Measurements from ENCODE around the gene SPATA2L.
"Not testable (repeated sequence)": the region's sequence is repeated elsewhere in the genome, so short reads cannot be mapped to it uniquely, and the experiment has no call there.

Gene SPATA2L

DNA sequence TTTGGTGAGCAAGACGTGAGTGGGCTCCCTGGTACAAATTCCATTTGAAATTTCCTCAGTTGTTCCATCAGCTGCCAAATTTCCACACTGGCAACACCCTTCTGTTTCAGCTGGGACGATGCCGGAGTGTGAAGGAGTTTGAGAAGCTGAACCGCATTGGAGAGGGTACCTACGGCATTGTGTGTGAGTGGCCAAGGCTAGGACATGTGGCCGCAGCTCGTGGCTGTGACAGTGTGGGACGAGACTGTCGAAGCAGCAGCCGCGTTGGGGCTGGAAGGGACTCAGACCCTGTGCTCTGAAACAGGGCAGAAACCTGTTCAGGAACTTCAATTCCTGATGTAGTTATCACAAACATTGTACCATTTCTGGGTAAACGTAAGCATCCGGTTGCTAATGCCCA lies 12.4 kb downstream of the SPATA2L start:
- no peak for DNase-seq

DNA sequence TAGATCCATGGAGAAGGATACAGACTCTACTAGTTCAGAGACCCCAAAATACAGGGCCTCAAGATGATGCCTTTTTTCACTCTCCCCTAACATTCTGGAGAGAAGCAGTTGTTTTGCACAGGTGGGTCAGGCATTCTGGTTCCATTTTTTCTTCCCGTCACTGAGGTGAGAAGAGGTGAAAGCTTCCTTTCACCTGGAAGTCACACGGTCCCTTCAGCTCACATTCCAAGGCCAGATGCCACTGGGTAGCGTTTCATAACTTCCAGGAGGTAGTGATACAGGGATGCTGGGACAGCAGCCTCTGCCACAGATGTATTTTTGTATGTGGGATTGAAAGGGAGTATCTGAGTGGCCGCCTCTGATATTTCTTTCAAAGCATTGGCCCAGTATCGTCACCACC lies 13.1 kb downstream of the SPATA2L start:
- no peak for DNase-seq

DNA sequence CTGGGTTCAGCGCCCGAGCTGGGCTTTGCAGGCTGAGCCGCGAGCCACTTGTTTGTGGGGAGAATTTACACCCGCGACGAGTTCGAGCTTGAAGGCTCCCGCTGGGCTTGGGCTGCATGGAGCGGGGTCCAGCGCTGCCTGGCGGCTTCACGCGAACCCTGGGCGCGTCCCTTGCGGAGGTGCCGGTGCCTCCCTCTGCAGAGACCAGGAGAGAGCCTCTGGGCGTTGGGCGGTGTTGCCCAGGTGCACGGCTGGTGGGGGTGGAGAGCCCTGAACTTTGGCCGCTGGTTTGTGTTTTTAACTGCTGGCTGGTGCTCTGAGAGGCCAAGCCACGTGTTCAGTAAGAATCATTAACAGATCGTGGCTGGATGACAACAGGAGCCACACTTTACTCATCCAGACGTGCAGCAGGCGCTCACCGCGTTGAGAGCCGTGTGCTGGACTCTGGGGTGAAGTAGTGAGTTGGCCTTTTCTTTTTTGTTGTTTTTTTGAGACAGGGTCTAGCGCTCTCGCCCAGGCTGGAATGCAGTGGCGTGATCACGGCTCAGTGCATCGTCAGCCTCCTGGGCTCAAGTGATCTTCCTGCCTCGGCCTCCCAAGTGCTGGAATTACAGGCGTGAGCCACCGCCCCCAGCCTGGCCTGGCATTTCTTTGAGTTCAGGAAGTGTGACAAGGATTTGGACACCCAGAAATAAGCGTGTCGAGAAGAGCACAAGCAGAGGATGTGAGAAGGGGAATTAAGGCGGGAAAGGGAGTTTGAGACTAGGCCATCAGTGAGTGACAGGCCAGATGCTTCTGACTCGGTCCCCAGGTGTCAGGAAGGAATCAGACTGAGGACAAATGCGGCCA lies 14.2 kb downstream of the SPATA2L start:
- DNase-seq: peak; percentile 38

DNA sequence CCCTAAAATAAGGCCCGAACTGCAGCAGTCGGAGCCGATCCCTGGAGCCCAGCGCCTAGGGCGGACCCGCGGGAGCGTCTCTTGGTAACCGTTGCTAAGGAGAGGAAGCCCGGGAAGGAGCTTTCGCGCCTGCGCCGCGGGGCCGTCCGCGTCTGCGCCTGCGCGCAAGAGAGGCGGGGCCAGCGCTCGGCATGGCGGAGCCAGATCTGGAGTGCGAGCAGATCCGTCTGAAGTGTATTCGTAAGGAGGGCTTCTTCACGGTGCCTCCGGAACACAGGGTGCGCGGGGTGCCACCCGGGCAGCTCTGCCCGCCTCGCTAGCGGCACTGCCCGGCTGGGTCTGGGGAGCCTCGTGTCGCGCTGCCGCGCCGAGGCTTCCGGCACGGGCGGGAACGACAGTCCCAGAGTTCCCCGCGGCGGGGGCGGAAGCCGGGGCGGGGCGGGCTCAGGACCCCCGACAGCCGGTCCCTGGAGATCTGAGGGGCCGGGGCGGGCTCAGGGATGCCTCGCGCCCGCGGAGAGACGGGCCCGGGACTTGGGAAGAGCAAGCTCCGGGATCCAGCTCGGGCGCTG lies 14.9 kb downstream of the SPATA2L start, which contains the start of gene CDK10:
Gene CDK10, plus strand, starts transcription at position 170 of the 572 bp plus-strand sequence. Its CDS starts 22 bp downstream, at position 192.
- DNase-seq: peak; percentile 94

DNA sequence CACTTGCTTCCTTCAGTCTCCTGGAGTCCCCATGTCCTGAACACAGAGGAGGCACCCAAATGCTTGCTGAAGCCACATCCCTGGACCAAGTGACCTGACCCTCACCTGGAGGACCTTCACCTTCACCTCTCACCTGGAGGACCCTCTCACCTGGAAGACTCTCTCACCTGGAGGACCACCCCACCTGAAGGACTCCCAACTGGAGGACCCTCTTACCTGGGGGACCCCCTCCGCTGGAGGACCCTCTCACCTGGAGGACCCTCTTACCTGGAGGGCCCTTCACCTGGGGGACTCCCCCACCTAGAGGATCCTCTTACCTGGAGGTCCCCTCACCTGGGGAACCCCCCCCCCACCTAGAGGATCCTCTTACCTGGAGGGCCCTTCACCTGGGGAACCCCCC lies 15.6 kb downstream of the SPATA2L start:
- DNase-seq: no peak

DNA sequence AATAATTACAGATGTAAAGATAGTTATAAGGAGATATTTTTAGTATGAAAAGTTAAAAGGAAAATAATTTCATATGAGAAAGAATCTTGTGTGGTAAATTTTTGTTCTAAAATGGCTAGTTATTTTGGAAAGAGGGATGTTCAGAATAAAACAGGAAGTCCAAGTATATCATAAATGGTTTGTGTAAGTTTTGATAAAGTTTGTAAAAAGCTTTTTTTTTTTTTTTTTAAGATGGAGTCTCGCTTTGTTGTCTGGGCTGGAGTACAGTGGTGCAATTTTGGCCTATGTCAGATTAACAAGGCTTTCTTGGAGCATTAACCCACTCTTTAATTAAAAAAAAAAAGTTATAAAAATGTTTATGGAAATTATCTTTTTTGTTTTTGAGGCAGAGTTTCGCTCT lies 23.2 kb downstream of the SPATA2L start:
- DNase-seq: no peak

DNA sequence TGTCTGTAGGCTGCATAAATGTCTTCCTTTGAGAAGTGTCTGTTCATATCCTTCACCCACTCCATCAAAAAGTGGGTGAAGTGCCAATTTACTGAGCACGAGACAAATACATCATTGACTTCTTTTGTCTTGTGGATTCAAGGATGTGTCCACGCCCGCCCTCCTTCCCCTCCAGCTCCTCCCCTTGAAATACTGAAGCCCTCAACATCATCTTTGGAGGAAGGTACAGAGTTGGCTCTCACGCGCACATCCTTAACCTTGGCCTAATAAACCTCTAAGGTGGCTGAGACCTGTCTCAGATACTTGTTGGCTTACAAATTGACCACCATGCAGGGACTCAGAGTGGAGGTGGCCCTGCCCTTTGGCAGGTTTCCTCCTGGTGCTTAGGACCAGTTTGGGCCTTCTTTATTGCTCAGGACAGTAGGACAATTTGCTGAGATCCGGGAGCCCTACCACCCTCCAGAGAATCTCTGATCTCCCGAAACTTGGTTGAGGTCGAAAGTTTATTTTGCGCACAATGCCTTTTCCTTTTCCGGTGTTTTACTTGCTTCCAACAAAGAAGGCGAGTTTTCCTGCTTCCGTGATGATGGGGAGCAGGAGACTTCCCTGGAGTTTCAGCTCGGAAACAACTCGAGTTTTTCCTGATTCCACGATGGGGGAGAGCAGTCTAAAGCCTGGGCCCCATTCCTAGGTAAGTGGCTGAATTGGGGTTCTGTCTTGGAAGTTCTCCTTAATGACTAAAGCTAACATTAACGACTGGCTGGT lies 29.1 kb downstream of the SPATA2L start:
- no peak for DNase-seq

DNA sequence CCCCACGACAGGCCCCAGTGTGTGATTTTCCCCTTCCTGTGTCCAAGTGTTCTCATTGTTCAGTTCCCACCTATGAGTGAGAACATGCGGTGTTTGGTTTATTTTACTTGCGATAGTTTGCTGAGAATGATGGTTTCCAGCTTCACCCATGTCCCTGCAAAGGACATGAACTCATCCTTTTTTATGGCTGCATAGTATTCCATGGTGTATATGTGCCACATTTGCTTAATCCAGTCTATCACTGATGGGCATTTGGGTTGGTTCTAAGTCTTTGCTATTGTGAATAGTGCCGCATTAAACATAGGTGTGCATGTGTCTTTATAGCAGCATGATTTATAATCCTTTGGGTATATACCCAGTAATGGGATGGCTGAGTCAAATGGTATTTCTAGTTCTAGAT lies 29.9 kb downstream of the SPATA2L start:
- DNase-seq: not testable (repeated sequence)

DNA sequence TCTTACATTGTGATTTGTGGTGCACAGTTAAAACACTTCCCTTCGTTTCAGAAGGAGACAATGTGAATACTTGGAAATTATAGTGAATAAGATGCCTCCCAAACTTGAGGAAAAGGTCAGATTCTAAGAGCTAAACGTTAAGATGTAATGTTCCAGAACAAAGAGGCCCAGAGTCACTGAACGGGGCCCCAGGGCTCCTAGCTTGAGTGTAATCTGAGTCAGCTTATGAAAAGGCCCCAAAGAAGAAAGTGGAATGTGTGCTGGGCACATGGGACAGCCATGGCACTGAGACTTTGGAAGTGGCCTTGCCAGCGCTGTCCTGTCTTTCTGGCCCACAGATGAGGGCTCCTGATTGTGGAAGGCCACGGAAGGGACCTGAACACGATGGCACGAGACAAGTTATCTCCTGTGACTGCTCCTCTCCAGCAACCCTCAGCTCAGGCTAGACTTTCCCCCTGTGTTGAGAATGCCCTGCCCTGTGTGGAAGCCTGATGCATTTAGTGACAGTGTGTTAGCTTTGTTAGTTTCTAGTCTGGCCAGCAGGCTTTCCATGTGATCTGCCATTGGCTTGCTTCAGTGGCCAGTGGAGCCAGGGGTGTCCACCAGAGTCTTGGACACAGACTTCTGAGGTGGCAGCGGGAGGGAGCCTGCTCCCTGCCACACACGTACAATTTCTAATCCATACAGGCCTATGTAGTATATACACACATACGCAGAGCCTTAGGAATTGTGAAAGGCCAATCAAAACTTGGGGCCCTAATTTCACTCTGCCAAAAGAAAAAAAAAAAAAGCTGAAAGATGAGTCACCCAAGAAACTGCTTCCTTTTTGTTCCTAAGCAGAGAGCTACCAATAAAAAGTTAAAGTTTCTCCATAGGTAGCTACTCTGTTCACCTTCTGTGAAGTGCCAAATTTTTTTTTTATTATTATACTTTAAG lies 30.7 kb downstream of the SPATA2L start:
- no peak for DNase-seq

DNA sequence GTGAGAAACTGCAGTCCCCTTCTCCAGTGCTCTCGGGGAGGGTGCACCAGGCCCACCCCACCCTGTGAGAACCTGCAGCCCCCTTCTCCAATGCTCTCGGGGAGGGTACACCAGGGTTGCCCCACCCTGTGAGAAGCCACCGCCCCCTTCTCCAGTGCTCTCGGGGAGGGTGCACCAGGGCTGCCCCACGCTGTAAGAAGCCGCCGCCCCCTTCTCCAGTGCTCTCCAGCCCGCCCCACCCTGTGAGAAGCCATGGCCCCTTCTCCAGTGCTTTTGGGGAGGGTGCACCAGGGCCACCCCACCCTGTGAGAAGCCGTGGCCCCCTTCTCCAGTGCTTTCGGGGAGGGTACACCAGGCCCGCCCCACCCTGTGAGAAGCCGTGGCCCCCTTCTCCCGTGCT lies 31.8 kb downstream of the SPATA2L start:
- no peak for DNase-seq

DNA sequence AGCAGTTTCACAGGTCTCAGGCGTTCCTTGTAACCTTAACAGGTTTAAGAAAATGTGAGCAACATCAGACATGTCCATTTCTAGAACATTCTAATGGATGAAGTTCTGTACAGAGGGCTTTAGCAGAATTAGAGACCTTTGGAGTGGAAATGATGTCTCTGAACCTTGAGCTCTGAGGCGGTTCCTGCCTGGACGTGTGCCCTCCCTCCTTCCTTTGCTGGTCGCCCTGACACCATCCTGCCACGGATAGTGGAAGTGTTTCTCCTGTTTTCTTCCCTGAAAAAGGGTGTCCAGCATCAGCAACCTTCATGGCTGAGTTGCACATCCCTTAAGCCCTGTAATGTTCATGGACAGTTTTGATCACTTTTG lies 32.7 kb downstream of the SPATA2L start:
- no peak for DNase-seq

DNA sequence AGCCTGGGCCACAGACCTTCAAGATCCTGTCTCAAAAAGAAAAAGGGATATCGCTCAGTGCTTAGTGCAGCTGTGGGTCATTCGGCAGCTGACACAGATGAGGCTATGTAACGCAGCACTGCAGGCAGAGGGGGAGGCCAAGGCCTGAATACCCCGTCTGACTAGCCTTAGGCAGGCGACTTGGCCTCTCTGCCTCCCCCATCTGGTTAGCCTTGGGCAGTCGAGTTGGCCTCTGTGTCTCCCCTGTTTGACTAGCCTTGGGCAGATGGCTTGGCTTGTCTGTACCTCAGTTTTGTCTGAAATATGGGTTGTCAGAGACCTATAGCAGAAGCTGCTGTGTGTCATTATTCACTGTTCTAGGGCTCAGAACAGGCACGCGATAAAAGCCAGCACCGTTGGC lies 33.9 kb downstream of the SPATA2L start:
- no peak for DNase-seq

DNA sequence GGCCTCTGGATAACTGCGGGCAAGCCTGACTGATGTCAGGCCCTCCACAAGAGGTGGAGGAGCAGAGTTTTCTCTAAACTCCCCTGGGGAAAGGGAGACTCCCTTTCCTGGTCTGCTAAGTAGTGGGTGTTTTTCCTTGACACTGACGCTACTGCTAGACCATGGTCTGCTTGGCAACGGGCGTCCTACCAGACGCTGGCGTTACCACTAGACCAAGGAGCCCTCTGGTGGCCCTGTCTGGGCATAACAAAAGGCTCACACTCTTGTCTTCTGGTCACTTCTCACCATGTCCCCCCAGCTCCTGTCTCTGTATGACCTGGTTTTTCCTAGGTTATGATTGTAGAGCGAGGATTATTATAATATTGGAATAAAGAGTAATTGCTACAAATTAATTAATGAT lies 34.5 kb downstream of the SPATA2L start:
- DNase-seq: peak; percentile 40

DNA sequence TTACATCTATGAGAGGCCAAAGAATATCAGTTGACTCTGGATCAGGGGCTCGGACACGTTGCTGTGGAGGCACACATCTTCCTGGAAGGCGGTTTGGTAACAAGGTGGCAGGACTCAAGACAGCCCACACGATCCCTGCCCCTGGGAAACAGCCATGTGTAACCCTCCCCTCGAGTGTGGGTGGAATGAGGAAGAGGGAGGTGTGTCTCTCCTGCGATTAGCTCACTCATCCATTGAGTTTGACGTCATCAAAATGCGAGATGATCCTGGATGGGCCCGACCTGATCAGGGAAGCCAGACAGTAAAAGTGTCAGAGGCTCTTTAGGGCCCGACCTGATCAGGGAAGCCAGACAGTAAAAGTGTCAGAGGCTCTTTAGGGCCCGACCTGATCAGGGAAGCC lies 37.3 kb downstream of the SPATA2L start:
- not testable (repeated sequence) for DNase-seq

DNA sequence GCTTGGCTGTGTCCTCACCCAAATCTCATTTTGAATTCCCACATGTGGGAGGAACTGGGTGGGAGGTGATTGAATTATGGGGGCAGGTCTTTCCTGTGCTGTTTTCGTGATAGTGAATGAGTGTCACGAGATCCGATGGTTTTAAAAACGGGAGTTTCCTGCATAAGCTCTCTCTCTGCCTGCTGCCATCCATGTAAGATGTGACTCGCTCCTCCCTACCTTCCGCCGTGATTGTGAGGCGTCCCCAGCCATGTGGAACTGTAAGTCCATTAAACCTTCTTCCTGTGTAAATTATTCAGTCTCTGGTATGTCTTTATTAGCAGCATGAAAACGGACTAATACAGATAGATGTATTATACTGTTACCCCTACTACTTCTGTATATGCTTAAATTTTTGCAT lies 40.3 kb downstream of the SPATA2L start:
- DNase-seq: no peak

DNA sequence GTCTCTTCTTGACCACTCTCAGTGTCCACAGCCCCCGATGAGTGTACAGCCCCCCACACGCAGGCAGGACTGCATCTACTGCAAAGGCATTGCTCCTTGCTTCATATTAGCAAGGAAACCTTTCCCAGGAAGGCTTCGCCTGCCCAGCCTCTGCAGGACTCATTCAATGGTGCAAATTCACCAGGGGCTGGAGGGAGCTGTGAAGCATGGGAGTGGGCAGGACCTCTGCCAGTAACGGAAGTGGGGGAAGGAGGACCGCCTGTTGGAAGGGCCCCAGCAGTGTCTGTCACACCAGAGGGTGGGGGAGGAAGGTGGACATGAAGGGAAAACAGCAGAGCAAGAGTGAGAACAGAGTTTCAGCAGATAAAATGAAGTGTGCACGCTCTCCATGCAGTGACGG lies 41.4 kb downstream of the SPATA2L start:
- DNase-seq: no peak

DNA sequence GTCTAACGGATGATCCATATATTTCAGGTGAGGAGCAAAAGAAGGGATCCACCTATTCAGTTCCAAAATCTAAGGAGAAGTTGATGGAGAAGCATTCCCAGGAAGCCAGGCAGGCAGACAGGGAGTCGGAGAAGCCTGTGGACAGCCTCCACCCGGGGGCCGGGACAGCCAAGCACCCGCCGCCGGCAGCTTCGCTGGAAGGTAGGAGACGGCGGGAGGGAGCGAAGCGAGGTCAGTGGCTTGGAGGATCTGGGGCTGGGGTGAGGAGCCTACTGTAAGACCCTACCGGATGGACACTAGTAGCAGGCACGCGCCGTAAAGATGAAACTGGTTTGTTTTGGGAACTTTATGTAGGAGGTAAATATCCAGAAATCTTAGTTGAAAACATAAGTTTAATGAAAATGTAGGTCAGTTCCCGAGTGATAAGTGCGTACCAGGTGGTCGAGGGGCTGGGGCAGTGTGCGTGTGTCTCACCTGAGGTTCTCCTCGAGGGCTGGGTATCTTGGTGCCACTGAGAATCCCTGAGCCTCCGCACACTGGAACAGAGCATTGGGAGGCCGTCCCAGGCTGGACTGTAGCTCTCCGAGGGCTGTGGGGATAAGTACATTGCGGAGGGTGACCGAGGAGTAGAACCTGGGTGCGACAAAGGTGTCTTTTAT lies 43.2 kb downstream of the SPATA2L start:
- DNase-seq: peak; percentile 45

DNA sequence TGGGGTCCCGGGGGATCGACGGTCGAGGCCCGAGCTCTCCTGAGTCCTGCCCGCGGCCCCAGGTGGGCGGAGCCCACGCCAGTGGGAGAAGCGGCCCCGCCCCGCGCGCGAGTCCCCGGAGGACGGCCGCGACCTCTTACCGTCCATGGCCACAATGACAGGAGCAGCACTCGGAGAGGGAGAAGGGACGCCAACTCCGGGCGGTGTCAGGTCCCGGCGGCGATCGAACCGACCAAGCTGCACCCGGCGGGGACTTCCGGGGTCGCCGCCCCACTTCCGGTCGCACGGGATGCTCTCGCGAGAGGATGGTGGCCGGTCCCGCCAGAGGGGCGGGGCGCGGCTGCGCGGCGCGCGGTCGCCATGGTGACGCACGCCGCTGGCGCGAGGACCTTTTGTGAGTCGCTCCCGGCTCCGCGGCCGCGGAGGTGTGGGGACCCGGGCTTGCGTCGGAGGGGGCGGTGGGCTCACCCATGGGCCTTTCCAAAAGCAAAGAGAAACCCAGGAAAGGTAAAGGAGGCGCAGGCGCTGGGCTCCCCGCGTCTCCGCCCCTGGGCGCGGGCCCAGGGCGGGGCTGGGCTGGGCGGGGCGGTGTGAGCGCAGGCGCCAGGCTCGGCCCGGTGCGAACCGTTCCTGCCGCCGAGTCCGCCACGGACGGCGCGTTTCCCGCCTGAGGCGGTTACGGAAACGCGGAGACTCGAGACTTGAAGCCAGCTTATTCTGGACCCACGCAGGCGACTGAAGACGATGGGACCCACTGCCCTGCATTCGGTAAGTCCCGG lies 43.9 kb downstream of the SPATA2L start, which contains the start of the genes CHMP1A and SPATA33:
Gene CHMP1A, minus strand, starts transcription at position 267 of the 779 bp plus-strand sequence. Its CDS starts 120 bp downstream, at position 147.
Gene SPATA33, plus strand, starts transcription at position 395 of the 779 bp plus-strand sequence. Its CDS starts 76 bp downstream, at position 471.
- DNase-seq: peak; percentile 95

DNA sequence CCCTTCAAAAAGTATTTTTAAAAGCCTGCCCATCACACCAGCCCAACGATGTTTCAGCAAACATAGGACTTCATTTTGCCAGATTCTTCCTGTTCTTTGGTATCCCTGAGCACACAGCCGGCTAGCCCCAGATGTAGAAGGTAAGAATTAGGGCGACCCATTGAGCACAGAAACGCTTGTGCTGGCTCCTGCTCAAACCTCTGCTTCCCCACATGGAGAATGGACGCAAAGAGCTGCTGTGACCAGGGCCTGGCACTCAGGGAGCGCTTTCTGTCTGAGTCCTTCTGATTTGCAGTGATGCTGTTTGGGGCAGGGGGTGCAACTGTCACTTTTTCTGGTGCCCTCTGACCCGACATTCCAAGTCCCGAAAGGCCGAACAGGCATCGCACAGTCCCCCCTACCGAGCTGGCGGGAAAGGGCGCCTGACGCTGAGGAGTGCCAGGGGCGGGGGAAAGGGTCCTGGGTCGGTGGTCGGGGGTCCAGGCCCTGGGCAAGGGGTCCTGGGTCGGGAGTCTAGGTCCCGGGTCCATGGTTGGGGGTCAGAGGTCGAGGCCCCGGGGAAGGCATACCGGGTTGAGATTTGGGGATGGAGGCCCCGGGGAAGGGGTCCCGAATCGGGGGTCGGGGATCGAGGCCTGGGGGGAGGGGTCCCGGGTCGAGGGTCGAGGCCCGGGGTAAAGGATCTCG lies 44.9 kb downstream of the SPATA2L start:
- DNase-seq: no peak

DNA sequence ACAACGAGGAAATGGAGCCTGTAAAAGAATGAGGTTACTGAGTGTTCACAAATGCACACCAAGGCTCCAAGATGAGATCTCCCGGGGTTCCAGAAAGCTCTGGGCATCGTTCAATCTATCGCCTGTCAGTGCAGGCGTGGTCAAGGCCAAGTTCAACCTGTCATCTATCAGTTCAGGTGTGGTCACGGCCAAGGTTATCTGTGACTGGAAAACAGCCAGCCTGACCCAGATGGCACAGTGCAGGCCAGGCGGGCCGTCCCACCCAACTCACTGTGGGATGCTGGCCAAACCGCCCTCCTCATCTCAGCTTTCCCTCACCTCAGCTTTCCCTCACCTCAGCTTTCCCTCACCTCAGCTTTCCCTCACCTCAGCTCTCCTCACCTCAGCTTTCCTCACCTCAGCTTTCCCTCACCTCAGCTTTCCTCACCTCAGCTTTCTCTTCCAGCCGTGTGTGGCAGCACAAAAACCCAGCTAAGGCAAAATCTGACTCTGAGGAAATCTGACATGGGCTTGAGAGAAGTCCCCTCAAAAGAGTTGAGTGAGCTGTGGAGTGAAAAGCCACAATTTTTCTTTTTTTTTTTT lies 46.4 kb downstream of the SPATA2L start:
- no peak for DNase-seq

All from activated CD4-positive, alpha-beta T cell treated with anti-CD3 and anti-CD28 coated beads for 48 hours (primary cell).